Activated naive CD8-positive, alpha-beta T cell (primary cell): Measurements from ENCODE around the gene CKS2.
"Not testable (repeated sequence)": the region's sequence is repeated elsewhere in the genome, so short reads cannot be mapped to it uniquely, and the experiment has no call there.

Experiments
- H3K27ac Mint-ChIP-seq: one replicate; pipeline ENCODE4 v1.8.0; 2021; ENCODE audit warnings: mixed read lengths
- H3K27me3 Mint-ChIP-seq: one replicate; pipeline ENCODE4 v1.8.0; 2021; ENCODE audit warnings: mixed read lengths
- H3K36me3 Mint-ChIP-seq: one replicate; pipeline ENCODE4 v1.8.0; 2021; ENCODE audit warnings: mixed read lengths
- H3K4me1 Mint-ChIP-seq: one replicate; pipeline ENCODE4 v1.8.0; 2021; ENCODE audit warnings: low read depth, mixed read lengths
- H3K4me3 Mint-ChIP-seq: one replicate; pipeline ENCODE4 v1.8.0; 2021; ENCODE audit warnings: mild to moderate bottlenecking, mixed read lengths
- H3K9me3 Mint-ChIP-seq: one replicate; pipeline ENCODE4 v1.8.0; 2021; ENCODE audit warnings: low read depth, mixed read lengths

The CKS2 gene

GRCh38 chr9:89310475-89311345 lies at the start of gene CKS2:
Gene CKS2 (plus strand): TSS chr9:89311195. CDS start chr9:89311293, 98 bp downstream.
- H3K27me3 Mint-ChIP-seq, result no peaks in the 10 kb centered on the region
- peaks cover 7% of the 10 kb centered on the region for H3K36me3 Mint-ChIP-seq
- H3K4me3 Mint-ChIP-seq, result peak within 1 kb of the TSS; percentile 95
- H3K27ac Mint-ChIP-seq, result peak within 1 kb of the TSS; percentile 99
- H3K9me3 Mint-ChIP-seq, result no peaks in the 10 kb centered on the region
- peaks cover 40% of the 10 kb centered on the region for H3K4me1 Mint-ChIP-seq

- Mint-ChIP-seq H3K27ac (no peak overlapping the region), H3K9me3 (peaks cover 23% of the 10 kb centered on the region), H3K27me3 (no peaks in the 10 kb centered on the region), H3K36me3 (peaks cover 20% of the 10 kb centered on the region), H3K4me1 (peaks cover 21% of the 10 kb centered on the region), H3K4me3 (no peak overlapping the region)
Observed at GRCh38 chr9:89273528-89274279, 37.3 kb upstream of the CKS2 start.

GRCh38 chr9:89274838-89275237 lies 36.2 kb upstream of the CKS2 start:
- Mint-ChIP-seq H3K4me1 (peaks cover 30% of the 10 kb centered on the region), H3K4me3 (no peak overlapping the region)

GRCh38 chr9:89276040-89276439 lies 35.0 kb upstream of the CKS2 start:
- Mint-ChIP-seq H3K36me3 (peaks cover 20% of the 10 kb centered on the region), H3K9me3 (peaks cover 23% of the 10 kb centered on the region), H3K4me1 (peaks cover 32% of the 10 kb centered on the region)
- not testable (repeated sequence) for H3K4me3 Mint-ChIP-seq, H3K27ac Mint-ChIP-seq, H3K27me3 Mint-ChIP-seq

More at GRCh38 chr9:89274838-89275237, 36.2 kb upstream of the CKS2 start:
- Mint-ChIP-seq H3K36me3 (peaks cover 20% of the 10 kb centered on the region), H3K27me3 (no peaks in the 10 kb centered on the region), H3K9me3 (peaks cover 23% of the 10 kb centered on the region), H3K27ac (no peak overlapping the region)

GRCh38 chr9:89277043-89277442 lies 34.0 kb upstream of the CKS2 start:
- peak overlapping the region; percentile 58 for H3K27ac Mint-ChIP-seq
- peaks cover 32% of the 10 kb centered on the region for H3K4me1 Mint-ChIP-seq
- H3K27me3 Mint-ChIP-seq, result no peaks in the 10 kb centered on the region
- H3K36me3 Mint-ChIP-seq, result peaks cover 18% of the 10 kb centered on the region
- peaks cover 23% of the 10 kb centered on the region for H3K9me3 Mint-ChIP-seq
- H3K4me3 Mint-ChIP-seq, result no peak overlapping the region

GRCh38 chr9:89277454-89277853 lies 33.5 kb upstream of the CKS2 start:
- Mint-ChIP-seq H3K4me3 (no peak overlapping the region), H3K36me3 (peaks cover 18% of the 10 kb centered on the region), H3K4me1 (peaks cover 32% of the 10 kb centered on the region), H3K9me3 (peaks cover 23% of the 10 kb centered on the region), H3K27ac (no peak overlapping the region), H3K27me3 (no peaks in the 10 kb centered on the region)

GRCh38 chr9:89278551-89278950 lies 32.4 kb upstream of the CKS2 start:
- Mint-ChIP-seq H3K27ac (no peak overlapping the region), H3K9me3 (peaks cover 15% of the 10 kb centered on the region), H3K36me3 (peaks cover 13% of the 10 kb centered on the region), H3K4me3 (no peak overlapping the region), H3K27me3 (no peaks in the 10 kb centered on the region), H3K4me1 (peaks cover 32% of the 10 kb centered on the region)

- Mint-ChIP-seq H3K4me1 (peaks cover 32% of the 10 kb centered on the region), H3K4me3 (no peak overlapping the region), H3K36me3 (peaks cover 13% of the 10 kb centered on the region), H3K9me3 (peaks cover 10% of the 10 kb centered on the region), H3K27me3 (no peaks in the 10 kb centered on the region), H3K27ac (no peak overlapping the region)
Observed at GRCh38 chr9:89278997-89279739, 31.8 kb upstream of the CKS2 start.

GRCh38 chr9:89281106-89281505 lies 29.9 kb upstream of the CKS2 start:
- Mint-ChIP-seq H3K36me3 (peaks cover 5% of the 10 kb centered on the region), H3K4me1 (peaks cover 28% of the 10 kb centered on the region), H3K27me3 (no peaks in the 10 kb centered on the region), H3K9me3 (peaks cover 5% of the 10 kb centered on the region), H3K4me3 (no peak overlapping the region), H3K27ac (no peak overlapping the region)

GRCh38 chr9:89282248-89282968 lies 28.6 kb upstream of the CKS2 start:
- H3K36me3 Mint-ChIP-seq, H3K9me3 Mint-ChIP-seq, H3K27ac Mint-ChIP-seq, H3K27me3 Mint-ChIP-seq: not testable (repeated sequence)
- Mint-ChIP-seq H3K4me3 (peak overlapping the region; percentile 14), H3K4me1 (peaks cover 16% of the 10 kb centered on the region)

GRCh38 chr9:89284076-89284475 lies 26.9 kb upstream of the CKS2 start:
- Mint-ChIP-seq H3K27me3 (no peaks in the 10 kb centered on the region), H3K4me1 (peaks cover 9% of the 10 kb centered on the region), H3K9me3 (no peaks in the 10 kb centered on the region), H3K27ac (no peak overlapping the region), H3K36me3 (peaks cover 2% of the 10 kb centered on the region), H3K4me3 (no peak overlapping the region)

- no peak overlapping the region for H3K27ac Mint-ChIP-seq
- H3K27me3 Mint-ChIP-seq, result no peaks in the 10 kb centered on the region
- no peaks in the 10 kb centered on the region for H3K36me3 Mint-ChIP-seq
- H3K4me1 Mint-ChIP-seq, result no peaks in the 10 kb centered on the region
- no peak overlapping the region for H3K4me3 Mint-ChIP-seq
- no peaks in the 10 kb centered on the region for H3K9me3 Mint-ChIP-seq
Observed at GRCh38 chr9:89291741-89292140, 19.3 kb upstream of the CKS2 start.

GRCh38 chr9:89293014-89293413 lies 18.0 kb upstream of the CKS2 start:
- no peaks in the 10 kb centered on the region for H3K27me3 Mint-ChIP-seq
- H3K27ac Mint-ChIP-seq, result no peak overlapping the region
- H3K9me3 Mint-ChIP-seq, result no peaks in the 10 kb centered on the region
- H3K36me3 Mint-ChIP-seq, result no peaks in the 10 kb centered on the region
- H3K4me1 Mint-ChIP-seq, result no peaks in the 10 kb centered on the region
- H3K4me3 Mint-ChIP-seq, result no peak overlapping the region

- Mint-ChIP-seq H3K4me3 (no peak overlapping the region), H3K27me3 (no peaks in the 10 kb centered on the region), H3K4me1 (no peaks in the 10 kb centered on the region), H3K9me3 (no peaks in the 10 kb centered on the region), H3K36me3 (no peaks in the 10 kb centered on the region), H3K27ac (no peak overlapping the region)
Observed at GRCh38 chr9:89295400-89295799, 15.6 kb upstream of the CKS2 start.
